ENCODE measurements around the gene CCR6. TPM values are rescaled to one million over a fixed set of nuclear protein-coding genes. Genes with fewer than 3 reads are reported as not detected.

The CCR6 gene
- total RNA-seq, 1 donor from 2014 or later = not detected

- TF ChIP-seq, protein P1, sequence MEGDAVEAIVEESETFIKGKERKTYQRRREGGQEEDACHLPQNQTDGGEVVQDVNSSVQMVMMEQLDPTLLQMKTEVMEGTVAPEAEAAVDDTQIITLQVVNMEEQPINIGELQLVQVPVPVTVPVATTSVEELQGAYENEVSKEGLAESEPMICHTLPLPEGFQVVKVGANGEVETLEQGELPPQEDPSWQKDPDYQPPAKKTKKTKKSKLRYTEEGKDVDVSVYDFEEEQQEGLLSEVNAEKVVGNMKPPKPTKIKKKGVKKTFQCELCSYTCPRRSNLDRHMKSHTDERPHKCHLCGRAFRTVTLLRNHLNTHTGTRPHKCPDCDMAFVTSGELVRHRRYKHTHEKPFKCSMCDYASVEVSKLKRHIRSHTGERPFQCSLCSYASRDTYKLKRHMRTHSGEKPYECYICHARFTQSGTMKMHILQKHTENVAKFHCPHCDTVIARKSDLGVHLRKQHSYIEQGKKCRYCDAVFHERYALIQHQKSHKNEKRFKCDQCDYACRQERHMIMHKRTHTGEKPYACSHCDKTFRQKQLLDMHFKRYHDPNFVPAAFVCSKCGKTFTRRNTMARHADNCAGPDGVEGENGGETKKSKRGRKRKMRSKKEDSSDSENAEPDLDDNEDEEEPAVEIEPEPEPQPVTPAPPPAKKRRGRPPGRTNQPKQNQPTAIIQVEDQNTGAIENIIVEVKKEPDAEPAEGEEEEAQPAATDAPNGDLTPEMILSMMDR (IDR thresholded peaks at IDR 0.05; ENCODE audit: unreplicated experiment) = no peak
- peaks cover 11% of the 10 kb centered on the region for H3K4me1 Mint-ChIP-seq (ENCODE audit: low read depth)
Measured at GRCh38 chr6:167099707-167100106, 23.2 kb upstream of the CCR6 start.

DNA sequence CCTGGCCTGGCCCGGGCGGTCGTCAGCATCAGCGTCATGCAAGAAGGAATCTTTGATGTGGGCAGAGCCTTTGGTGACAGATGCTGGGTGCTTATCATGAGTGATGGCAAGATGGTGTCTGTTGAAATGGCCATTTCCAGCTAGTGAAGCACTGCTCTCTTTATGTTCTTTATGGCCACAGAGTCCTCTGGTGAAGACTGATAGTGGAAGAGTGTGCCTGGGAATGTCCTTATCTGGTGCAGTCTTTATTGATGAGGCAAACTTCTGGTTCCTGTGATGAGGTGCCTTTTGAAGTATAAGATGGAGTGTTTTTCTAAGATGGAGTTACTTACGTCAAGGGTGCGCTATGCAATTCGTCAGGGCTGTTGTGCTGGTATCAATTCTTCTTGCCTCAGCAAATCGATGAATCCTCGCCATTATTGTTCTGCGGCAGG is 22.6 kb upstream of the CCR6 start:
- H3K27me3 Mint-ChIP-seq = no peaks in the 10 kb centered on the region
- H3K36me3 Mint-ChIP-seq (ENCODE audit: insufficient read depth) = no peaks in the 10 kb centered on the region
- no peaks in the 10 kb centered on the region for H3K9me3 Mint-ChIP-seq (ENCODE audit: low read depth)
- no peak for DNase-seq (ENCODE audit: low spot score, unreplicated experiment)
- peaks cover 8% of the 10 kb centered on the region for H3K4me1 Mint-ChIP-seq (ENCODE audit: low read depth)
- H3K27ac Mint-ChIP-seq = peak overlapping the region; percentile 71
- no peak overlapping the region for H3K4me3 Mint-ChIP-seq (ENCODE audit: low read depth)
- TF ChIP-seq, protein P1 (IDR thresholded peaks at IDR 0.05; ENCODE audit: unreplicated experiment) = no peak

More at GRCh38 chr6:167099707-167100106, 23.2 kb upstream of the CCR6 start:
- no peak for DNase-seq (ENCODE audit: low spot score, unreplicated experiment)
- no peaks in the 10 kb centered on the region for H3K9me3 Mint-ChIP-seq (ENCODE audit: low read depth)
- H3K36me3 Mint-ChIP-seq (ENCODE audit: insufficient read depth) = no peaks in the 10 kb centered on the region
- H3K27me3 Mint-ChIP-seq = no peaks in the 10 kb centered on the region
- H3K27ac Mint-ChIP-seq = no peak overlapping the region
- no peak overlapping the region for H3K4me3 Mint-ChIP-seq (ENCODE audit: low read depth)

- no peak for DNase-seq (ENCODE audit: low spot score, unreplicated experiment)
Measured at GRCh38 chr6:167102318-167102717, 20.6 kb upstream of the CCR6 start.

DNA sequence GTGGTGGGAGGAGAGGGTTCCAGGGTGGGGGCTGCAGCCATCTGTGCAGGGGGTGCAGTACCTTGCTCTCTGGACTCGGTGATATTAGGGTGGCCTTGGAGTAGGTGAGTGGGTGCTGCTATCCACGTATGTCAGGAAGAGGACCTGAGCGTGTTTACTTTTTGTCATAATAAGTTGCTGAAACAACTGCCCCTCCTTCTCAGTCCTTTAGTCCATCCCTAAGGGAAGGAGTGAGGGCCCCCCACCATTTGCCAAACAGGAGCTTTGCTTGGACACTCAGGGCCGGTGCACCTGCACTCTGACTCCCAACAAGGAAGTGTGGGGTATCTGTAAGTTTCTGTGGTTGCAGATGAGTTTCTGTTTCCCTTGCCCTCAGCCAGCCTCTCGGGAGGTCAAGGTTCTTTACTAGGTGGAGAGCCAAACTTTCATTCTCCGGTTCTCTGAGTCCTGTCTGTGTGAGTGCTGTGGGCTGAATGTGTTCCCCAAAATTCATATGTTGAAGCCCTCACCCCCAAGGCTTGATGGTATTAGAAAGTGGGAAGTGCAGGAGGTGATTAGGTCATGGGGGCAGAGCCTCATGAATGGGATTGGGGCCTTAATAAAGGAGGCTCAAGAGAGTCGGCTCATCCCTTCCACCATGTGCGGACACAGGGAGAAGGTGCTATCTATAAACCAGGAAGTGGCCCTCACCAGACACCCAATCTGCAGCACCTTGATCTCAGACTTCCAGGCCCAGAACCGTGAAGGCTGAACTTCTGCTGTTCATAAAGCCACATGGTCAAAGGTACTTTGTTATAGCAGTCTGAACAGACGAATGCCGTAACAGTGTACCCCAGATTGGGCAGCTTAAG is 19.6 kb upstream of the CCR6 start:
- H3K36me3 Mint-ChIP-seq (ENCODE audit: insufficient read depth) = no peaks in the 10 kb centered on the region
- H3K9me3 Mint-ChIP-seq (ENCODE audit: low read depth) = no peaks in the 10 kb centered on the region

More at GRCh38 chr6:167102318-167102717, 20.6 kb upstream of the CCR6 start:
- Mint-ChIP-seq H3K4me3 (ENCODE audit: low read depth) (no peak overlapping the region), H3K4me1 (ENCODE audit: low read depth) (peaks cover 8% of the 10 kb centered on the region), H3K36me3 (ENCODE audit: insufficient read depth) (no peaks in the 10 kb centered on the region), H3K27ac (no peak overlapping the region), H3K9me3 (ENCODE audit: low read depth) (no peaks in the 10 kb centered on the region), H3K27me3 (peaks cover 3% of the 10 kb centered on the region)
- TF ChIP-seq, protein P1 (IDR thresholded peaks at IDR 0.05; ENCODE audit: unreplicated experiment) = no peak

DNA sequence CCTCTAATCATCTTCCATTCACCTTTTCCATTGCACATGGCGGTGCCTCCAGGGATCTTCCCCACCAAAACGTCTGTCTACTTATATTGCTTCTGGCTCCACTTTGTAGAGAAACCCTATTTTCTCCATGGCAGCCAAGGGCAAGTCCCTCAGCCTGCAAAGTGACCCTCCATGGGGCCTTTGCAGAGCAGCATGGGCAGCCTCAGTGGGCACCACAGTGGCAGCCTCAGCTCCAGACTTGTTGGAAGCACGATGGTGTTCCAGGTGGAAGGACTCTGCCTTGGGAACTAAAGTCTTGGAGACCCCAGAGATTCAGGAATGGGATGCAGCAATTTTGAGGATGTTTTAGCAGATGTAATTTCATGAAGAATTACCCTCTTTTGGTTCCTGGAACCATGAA is 18.5 kb upstream of the CCR6 start:
- Mint-ChIP-seq H3K4me1 (ENCODE audit: low read depth) (peaks cover 5% of the 10 kb centered on the region), H3K9me3 (ENCODE audit: low read depth) (no peaks in the 10 kb centered on the region), H3K4me3 (ENCODE audit: low read depth) (no peak overlapping the region), H3K27ac (no peak overlapping the region), H3K36me3 (ENCODE audit: insufficient read depth) (no peaks in the 10 kb centered on the region), H3K27me3 (peaks cover 3% of the 10 kb centered on the region)
- no peak for DNase-seq (ENCODE audit: low spot score, unreplicated experiment)
- TF ChIP-seq, protein P1 (IDR thresholded peaks at IDR 0.05; ENCODE audit: unreplicated experiment) = no peak

More for the DNA sequence above, 19.6 kb upstream of the CCR6 start:
- TF ChIP-seq, protein P1 (IDR thresholded peaks at IDR 0.05; ENCODE audit: unreplicated experiment) = no peak
- DNase-seq (ENCODE audit: low spot score, unreplicated experiment) = no peak
- Mint-ChIP-seq H3K27me3 (peaks cover 3% of the 10 kb centered on the region), H3K4me1 (ENCODE audit: low read depth) (peaks cover 8% of the 10 kb centered on the region), H3K4me3 (ENCODE audit: low read depth) (no peak overlapping the region), H3K27ac (no peak overlapping the region)

Data from progenitor cell of endocrine pancreas (in vitro differentiated cells).